ENCODE data around the gene PDPR. TPM values are rescaled to one million over a fixed set of nuclear protein-coding genes. Genes with fewer than 3 reads are reported as not detected.

Gene PDPR
- total and polyA plus RNA-seq, 2 of the 8 experiments (the other 6 are each of a cell fraction or from before 2014, with no cell fraction given), result 40.2 to 43.1 TPM

- H4K20me1 ChIP-seq (replicated peaks in 1 of 2; ENCODE audit: control insufficient read depth in 1 of 2, insufficient read depth in 2 of 2, low read length in 2 of 2), result peaks cover 0 to 7% of the 10 kb centered on the region in 2 experiments
- H2AFZ ChIP-seq (ENCODE audit: low read length), result no peak overlapping the region
- no peak for FAIRE-seq
- ChIA-PET CTCF (ENCODE audit: partially characterized antibody) (interaction anchor here (1.4 to 3.0 kb wide), 3 partner anchors 8 to 107 kb away, joined by 4 to 14 read pairs (median 11); partner anchors contain the start of gene EXOSC6), POLR2A (ENCODE audit: partially characterized antibody) (interaction anchor here (1.2 kb wide), 1 partner anchor 9 kb away, joined by 3 read pairs; no protein-coding TSS in a partner anchor)
- peaks cover 24 to 64% (median 45%) of the 10 kb centered on the region in 4 experiments for H3K36me3 ChIP-seq (ENCODE audit: control insufficient read depth in 2 of 4, insufficient read depth in 4 of 4, low read length in 3 of 4)
- no peak overlapping the region for H3K23ac ChIP-seq (ENCODE audit: insufficient read length)
- no peaks in the 10 kb centered on the region; the same call in 1 of the 2 replicates for H3K23me2 ChIP-seq (ENCODE audit: low read depth, low read length)
- H3K9ac ChIP-seq (replicated peaks in 1 of 4; ENCODE audit: extremely low read depth in 1 of 4, low read depth in 3 of 4, low read length in 3 of 4), result no peak overlapping the region
- no peaks in the 10 kb centered on the region for H3K9me3 ChIP-seq (ENCODE audit: insufficient read depth in 2 of 2, low read depth in 1 of 2, low read length in 1 of 2)
- H3K79me2 ChIP-seq (ENCODE audit: control insufficient read depth in 1 of 2, insufficient read depth in 2 of 2, low read length in 2 of 2), result no peaks in the 10 kb centered on the region
- no peak overlapping the region for H3K18ac ChIP-seq (ENCODE audit: extremely low read depth, low read length)
- no peaks in the 10 kb centered on the region for H3K4me1 ChIP-seq (replicated peaks in 1 of 4; ENCODE audit: control insufficient read depth in 3 of 4, insufficient read depth in 4 of 4, low read length in 3 of 4)
- no peak overlapping the region for H4K5ac ChIP-seq (ENCODE audit: insufficient read length, low read depth, low read length)
- no peaks in the 10 kb centered on the region for H3K79me1 ChIP-seq (ENCODE audit: low read depth, low read length)
- H4K8ac ChIP-seq (ENCODE audit: extremely low read depth, insufficient read depth, low read length), result no peak overlapping the region
- 92% methylated on average over 6 of the region's 6 CpGs; no CpG with 5 or more reads in 1 of the 2 experiments for WGBS, 2 experiments (ENCODE audit: extremely low coverage in 1 of 2, insufficient coverage in 1 of 2, insufficient read length in 1 of 2, insufficient replicate concordance in 2 of 2, low coverage in 1 of 2, low lambda C conversion rate in 2 of 2, missing lambda C conversion rate in 1 of 2)
- H2AK5ac ChIP-seq (ENCODE audit: low read depth, low read length), result no peak overlapping the region
- no peak overlapping the region for H2BK120ac ChIP-seq (replicated peaks; ENCODE audit: low read depth, low read length)
- no peak overlapping the region for H4K91ac ChIP-seq (replicated peaks; ENCODE audit: insufficient read length, low read length)
- H2BK15ac ChIP-seq (ENCODE audit: low read length), result no peak overlapping the region
- H3K4ac ChIP-seq (replicated peaks; ENCODE audit: insufficient read length, low read depth, low read length), result no peak overlapping the region
- no peak overlapping the region for H3K4me2 ChIP-seq (ENCODE audit: insufficient read depth in 1 of 2, low read depth in 2 of 2, low read length in 2 of 2)
- H3K27me3 ChIP-seq (replicated peaks in 1 of 4; ENCODE audit: control insufficient read depth in 3 of 4, extremely low read depth in 1 of 4, insufficient read depth in 3 of 4, low read length in 3 of 4), result no peaks in the 10 kb centered on the region
- H3K14ac ChIP-seq (ENCODE audit: insufficient read length), result no peak overlapping the region
- H2BK12ac ChIP-seq (ENCODE audit: low read depth, low read length), result no peak overlapping the region
- no peak overlapping the region for H2BK5ac ChIP-seq (ENCODE audit: low read depth, low read length)
- H3K4me3 ChIP-seq (ENCODE audit: extremely low read depth in 1 of 4, insufficient read depth in 2 of 4, low read depth in 3 of 4, low read length in 4 of 4), result no peak overlapping the region
- no peak overlapping the region for H2BK20ac ChIP-seq (ENCODE audit: low read length)
- H3K56ac ChIP-seq (replicated peaks; ENCODE audit: insufficient read length, low read depth, low read length), result no peak overlapping the region
- DNase-seq (ENCODE audit: low read depth in 1 of 2, low spot score in 2 of 2), result no peak
- H3K27ac ChIP-seq (ENCODE audit: low read depth, low read length), result no peak overlapping the region
- TF ChIP-seq CBX5 (IDR thresholded peaks at IDR 0.05; ENCODE audit: low read depth, low read length) (no peak), KDM4A (IDR thresholded peaks at IDR 0.05; ENCODE audit: low read depth, low read length, severe bottlenecking) (no peak), NRF1 (IDR thresholded peaks at IDR 0.05; ENCODE audit: low read depth, low read length) (no peak), E2F6 (IDR thresholded peaks at IDR 0.05) (no peak), NANOG (IDR thresholded peaks at IDR 0.05; ENCODE audit: insufficient read depth, low read depth, low read length, poor library complexity, severe bottlenecking) (no peak), BACH1 (IDR thresholded peaks at IDR 0.05; ENCODE audit: low read length) (no peak), SIX5 (IDR thresholded peaks at IDR 0.05; ENCODE audit: low read depth, low read length) (no peak), SP4 (IDR thresholded peaks at IDR 0.05; ENCODE audit: low read length) (no peak), TCF12 (IDR thresholded peaks at IDR 0.05; ENCODE audit: low read depth, low read length) (no peak), ATF3 (IDR thresholded peaks at IDR 0.05; ENCODE audit: insufficient read depth, low read depth, low read length) (no peak), BCL11A (IDR thresholded peaks at IDR 0.05; ENCODE audit: low read depth in 2 of 2, low read length in 2 of 2) (no peak), YY1 (IDR thresholded peaks at IDR 0.05; ENCODE audit: low read depth, low read length) (no peak), PHF8 (conservative IDR thresholded peaks at IDR 0.05; ENCODE audit: low read depth, low read length) (no peak), POU5F1 (IDR thresholded peaks at IDR 0.05; ENCODE audit: low read depth, low read length) (no peak)
These were observed 46.7 kb downstream of the PDPR start for GRCh38 chr16:70160821-70161220.
